HFF-Myc (cell line): Measurements from ENCODE around the gene PMS2.
"Not testable (repeated sequence)": the region's sequence is repeated elsewhere in the genome, so short reads cannot be mapped to it uniquely, and the experiment has no call there.

ENCODE experiments used
- DNase-seq: peaks from one replicate; pipeline ENCODE4 v3.0.0-alpha.2; 2011; ENCODE audit warnings: low read depth; ENCODE audit errors: extremely low read depth
- H3K4me3 ChIP-seq: replicated peaks from 2 replicates; pipeline ENCODE4 v1.5.1; 2011; ENCODE audit warnings: low read depth, mild to moderate bottlenecking, control low read depth, low read length

The PMS2 gene

GRCh38 chr7:5963810-5964209 lies 45.0 kb downstream of the PMS2 start:
- DNase-seq, H3K4me3 ChIP-seq: not testable (repeated sequence)

- not testable (repeated sequence) for H3K4me3 ChIP-seq, DNase-seq
These were observed 45.6 kb downstream of the PMS2 start for GRCh38 chr7:5963205-5963604.

GRCh38 chr7:5934945-5935450 lies 73.9 kb downstream of the PMS2 start:
- H3K4me3 ChIP-seq, DNase-seq: not testable (repeated sequence)

DNA sequence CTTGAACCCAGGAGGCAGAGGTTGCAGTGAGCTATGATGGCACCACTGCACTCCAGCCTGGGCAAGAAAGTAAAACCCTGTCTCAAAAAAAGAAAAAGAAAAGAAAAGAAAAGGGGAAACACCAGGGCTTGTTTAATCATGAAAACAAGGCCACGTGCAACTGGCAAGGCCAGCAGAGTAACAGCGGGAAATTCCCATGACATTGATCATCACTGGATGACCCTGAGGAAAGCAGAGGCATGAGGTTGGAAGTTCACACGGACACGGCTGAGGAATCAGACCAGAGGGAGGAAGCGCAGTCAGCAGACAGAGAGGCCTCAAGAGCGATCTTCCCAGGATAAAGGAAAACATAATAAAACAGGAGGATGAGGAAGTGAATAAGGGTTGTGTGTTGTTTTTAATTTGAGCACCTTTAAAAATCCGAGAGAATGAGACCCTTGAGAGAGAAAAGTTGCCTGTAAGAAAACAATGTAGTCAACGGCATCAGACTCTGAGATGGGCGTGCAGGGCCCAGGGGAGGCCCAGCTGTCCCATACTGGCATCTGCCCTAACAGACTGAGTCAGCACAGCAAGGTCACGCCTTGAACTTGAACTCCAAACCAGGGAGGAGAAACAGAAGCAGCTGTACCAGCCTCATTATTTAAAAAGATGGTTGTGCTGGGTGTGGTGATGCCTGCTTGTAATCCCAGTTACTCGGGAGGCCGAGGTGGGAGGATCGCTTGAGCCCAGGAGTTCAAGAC lies 76.8 kb downstream of the PMS2 start:
- not testable (repeated sequence) for H3K4me3 ChIP-seq, DNase-seq

- not testable (repeated sequence) for DNase-seq, H3K4me3 ChIP-seq
These were observed 77.6 kb downstream of the PMS2 start for GRCh38 chr7:5931250-5931649.

DNA sequence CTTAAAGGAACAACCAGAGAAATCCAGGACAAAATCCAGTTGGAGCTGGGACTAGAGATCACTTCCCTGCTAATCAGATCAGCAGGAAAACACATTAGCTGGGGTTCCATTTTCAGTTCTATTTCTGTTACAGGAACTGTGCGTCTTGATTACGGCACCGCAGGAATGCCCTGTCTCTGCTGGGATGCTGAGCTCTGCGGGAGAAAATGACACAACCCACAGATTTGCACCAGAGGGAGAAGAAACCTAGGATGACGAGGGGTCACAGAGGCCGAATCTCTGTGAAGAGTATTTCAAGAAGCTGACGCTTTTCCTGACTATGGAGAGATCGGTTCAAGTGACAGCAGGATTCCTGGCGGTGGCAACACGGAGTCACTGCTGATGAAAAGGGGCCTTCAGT lies 78.6 kb downstream of the PMS2 start:
- not testable (repeated sequence) for H3K4me3 ChIP-seq, DNase-seq

DNA sequence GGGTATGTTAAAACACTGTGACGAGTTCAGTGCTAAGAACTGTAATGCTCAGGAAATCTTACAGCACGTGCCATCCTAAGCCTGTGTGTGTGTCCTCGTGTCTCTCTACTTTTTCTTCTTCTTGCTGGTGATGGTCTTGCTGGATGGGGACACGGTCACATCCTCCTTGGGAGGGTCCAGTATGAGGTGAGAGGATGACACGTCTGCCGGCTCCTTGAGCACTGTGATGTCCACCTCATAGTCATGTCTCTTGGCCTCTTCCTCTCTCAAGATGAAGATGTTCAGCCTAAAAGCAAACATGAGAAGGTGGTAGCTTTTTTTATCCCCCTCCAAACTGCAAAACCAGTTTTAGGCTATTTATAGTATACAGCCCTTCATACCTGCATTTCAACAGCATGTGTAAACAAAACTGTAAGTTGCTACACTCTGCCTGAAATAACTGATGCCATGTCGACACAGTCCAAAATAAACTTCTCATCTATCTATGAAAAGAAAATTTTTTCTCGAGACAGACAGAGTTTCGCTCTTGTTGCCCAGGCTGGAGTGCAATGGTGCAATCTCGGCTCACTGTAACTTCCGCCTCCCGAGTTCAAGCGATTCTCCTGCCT lies 82.5 kb downstream of the PMS2 start:
- DNase-seq, H3K4me3 ChIP-seq: not testable (repeated sequence)

DNA sequence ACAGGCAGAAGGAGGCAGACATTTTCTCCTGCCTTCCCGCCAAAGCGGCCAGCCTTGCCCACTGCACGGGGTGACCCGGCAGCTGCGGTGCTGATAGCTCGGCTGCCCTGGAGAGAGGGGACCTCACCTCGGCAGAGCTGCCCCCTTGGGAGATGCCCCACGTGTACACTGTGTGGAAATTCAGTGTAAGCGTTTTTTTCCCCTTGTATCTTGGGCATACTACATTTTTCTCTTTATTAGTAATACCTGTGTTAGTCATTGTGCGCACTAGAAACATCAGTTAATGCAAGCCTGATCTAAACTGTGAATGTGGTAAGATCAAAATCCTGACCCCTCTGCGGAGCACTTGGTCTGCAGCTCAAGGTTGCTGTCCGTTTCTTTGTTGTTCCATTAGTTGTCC lies 84.2 kb downstream of the PMS2 start:
- H3K4me3 ChIP-seq, DNase-seq: not testable (repeated sequence)

GRCh38 chr7:5924180-5924579 lies 84.7 kb downstream of the PMS2 start:
- not testable (repeated sequence) for DNase-seq, H3K4me3 ChIP-seq
